Measurements from ENCODE around the gene CSMD2. TPM values are rescaled to one million over a fixed set of nuclear protein-coding genes. Genes with fewer than 3 reads are reported as not detected.

The CSMD2 gene
- total RNA-seq, 1 donor from 2014 or later: under 0.01 TPM

DNA sequence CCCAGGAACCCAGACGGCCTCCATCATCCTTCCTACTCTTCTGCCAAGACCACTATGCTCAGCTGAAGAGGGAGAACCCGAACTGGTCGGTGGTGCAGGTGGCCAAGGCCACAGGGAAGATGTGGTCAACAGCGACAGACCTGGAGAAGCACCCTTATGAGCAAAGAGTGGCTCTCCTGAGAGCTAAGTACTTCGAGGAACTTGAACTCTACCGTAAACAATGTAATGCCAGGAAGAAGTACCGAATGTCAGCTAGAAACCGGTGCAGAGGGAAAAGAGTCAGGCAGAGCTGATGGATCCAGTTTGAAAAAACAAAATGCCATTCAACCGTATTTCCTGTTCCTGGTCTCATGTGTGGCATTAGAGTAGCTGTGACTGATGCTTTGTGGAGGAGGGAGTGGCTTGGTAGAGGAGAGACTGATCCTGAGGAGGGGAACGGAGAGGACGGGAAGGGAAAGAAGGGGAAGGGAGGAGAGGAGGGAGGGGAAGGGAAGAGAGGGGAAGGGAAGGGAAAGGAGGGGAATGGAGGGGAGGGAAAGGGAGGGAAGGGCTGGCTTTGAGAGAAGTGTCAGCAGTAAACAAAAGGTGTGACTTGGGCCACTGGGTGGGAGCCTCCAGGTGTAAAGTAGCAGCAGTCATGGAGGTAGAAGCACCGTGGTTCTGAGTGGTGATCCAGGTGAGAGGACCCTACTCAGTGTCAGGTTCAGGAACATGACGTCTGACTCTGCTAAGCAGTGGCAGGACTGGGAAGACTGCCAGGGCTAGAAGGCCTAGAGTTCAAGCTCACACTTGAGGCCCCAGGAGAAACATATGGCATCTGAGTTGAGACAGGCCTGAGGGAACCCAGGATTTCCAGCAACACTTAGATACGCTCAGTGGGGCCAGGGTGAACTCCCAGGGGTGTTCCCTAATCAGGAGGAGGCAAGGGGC is 300.3 kb downstream of the CSMD2 start:
- DNase-seq (ENCODE audit: low read depth in 2 of 2): no peak

DNA sequence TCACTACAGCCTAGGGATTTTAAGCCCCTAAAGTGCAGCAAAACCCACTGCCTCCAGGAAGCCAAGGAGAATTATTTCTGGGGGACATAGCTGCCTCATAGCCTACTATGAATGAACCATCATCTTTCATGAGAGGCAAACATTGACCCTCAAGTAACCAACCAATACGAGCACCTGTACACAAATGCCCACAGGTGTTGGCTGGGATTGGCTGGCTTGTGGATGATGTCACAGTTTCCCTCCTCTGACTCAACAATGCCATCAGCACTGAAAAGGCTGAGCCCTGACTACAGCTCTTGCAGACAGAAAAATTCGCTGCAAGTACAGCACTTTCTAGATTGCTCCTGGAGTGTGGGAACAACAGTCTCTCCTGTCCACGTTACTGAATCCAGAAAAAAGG is 301.3 kb downstream of the CSMD2 start, which contains the start of gene HMGB4:
HMGB4 (plus strand) TSS at position 301 of the 400 bp plus-strand sequence. CDS start 113 bp downstream, outside the sequence.
- DNase-seq (ENCODE audit: low read depth in 2 of 2): no peak

DNA sequence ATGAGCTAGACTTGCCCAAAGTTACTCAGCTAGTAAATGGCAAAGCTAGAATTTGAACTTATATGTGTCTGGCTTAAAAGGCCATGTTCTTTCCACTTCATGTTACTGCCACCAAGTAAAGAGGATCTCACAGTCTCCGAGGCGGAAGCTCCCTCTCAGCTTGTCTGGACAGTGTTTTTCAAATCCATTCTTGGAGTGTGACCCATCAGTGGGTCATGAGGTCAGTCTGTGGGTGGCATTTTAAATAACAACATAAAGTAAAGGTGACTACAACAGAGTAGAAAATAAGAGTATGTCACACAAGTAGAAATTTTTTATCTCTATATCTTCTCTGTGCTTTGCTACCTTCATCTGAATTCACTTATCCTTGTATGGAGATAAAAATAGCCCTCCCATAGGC is 304.4 kb downstream of the CSMD2 start:
- no peak for DNase-seq (ENCODE audit: low read depth in 2 of 2)

DNA sequence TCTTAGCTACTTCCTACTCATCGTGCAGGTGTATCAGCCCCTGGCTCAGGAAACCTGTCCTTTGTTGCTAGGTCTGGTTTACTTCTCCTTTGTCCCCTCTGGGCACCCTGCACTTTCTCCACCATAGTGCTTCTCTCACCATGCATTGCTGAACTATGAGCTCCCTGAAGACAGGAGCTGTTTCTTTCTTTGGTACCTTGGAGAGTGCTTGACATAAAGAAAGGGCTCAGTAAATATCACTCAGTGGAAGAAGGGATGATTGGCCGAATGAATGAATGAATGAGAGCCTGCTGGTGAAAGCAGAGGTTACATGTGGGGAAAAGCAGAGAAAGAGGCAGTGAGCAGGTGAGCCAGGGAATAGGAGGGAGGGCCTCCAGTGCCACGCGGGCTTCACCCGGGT is 310.9 kb downstream of the CSMD2 start:
- DNase-seq (ENCODE audit: low read depth in 2 of 2): no peak

DNA sequence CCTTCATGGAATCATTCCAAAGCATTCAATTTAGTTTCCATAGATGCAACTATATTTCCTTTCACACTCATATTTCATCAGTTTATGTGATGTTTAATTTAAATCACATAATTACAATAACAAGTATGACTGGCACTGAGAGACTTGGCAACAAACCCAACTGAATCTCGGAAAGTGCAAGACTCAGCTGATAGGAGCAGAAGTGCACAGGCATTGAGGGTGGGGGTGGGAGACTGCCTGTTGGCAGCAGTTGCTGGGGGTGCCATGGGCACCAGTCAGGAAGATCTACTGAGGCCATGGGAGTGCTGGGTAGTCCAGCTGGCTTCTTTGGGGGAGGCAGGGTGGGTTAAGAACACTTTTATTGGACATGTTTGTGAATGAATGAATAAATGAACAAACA is 311.6 kb downstream of the CSMD2 start:
- DNase-seq (ENCODE audit: low read depth in 2 of 2): no peak

DNA sequence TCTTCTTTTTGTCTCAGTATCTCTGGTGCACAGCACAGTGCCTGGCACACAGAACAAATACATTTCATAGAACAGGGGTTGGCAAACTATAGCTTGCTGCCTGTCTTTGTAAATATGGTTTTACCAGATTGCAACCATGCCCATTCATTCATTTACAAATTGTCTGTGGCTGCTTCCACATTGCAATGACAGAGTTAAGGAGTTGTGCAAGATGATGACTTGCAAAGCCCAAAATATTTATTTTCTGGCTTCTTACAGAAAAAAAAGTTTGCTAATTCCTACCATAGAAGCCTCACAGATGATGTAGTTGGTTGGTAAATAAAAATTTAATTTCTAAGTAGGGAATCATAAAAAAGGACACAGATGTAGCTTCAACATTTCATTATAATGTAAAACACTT is 312.3 kb downstream of the CSMD2 start:
- no peak for DNase-seq (ENCODE audit: low read depth in 2 of 2)

DNA sequence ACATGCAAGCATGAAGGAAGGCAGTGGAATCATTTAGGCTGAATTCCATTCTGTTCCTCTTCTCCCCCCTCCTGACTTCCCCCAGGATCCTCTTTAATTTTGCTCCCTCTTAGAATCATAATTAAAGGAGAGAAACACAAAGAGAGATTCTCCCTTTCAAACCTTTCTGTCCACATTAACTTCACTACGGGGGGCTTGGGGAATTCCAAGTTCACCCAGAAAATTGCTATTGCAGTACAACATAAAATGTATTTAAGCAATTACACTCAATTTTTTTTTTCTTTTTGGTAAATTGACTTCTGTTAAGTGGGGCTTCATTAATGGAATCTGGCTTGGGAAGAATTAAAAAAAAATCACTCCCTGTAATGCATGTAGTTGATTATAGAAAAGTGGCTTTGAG is 314.5 kb downstream of the CSMD2 start:
- DNase-seq (ENCODE audit: low read depth in 2 of 2): no peak

DNA sequence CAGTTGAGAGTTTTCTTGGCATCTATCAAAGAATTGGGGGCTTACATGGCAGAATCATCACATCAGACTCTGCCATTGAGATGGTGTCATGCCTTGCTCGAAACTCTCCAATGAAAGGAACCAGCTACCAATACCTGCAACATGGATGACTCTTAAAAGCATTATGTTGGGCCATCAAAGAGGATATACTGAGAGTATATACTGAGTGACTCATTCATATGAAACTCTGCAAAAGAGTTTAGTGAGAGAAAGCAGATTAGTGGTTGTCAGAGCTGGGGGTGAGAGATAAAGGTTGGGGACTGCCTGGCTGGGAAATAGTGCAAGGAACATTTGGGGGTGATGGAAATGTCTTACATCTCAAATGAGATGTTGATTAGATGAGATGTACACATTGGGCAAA is 315.8 kb downstream of the CSMD2 start:
- no peak for DNase-seq (ENCODE audit: low read depth in 2 of 2)

DNA sequence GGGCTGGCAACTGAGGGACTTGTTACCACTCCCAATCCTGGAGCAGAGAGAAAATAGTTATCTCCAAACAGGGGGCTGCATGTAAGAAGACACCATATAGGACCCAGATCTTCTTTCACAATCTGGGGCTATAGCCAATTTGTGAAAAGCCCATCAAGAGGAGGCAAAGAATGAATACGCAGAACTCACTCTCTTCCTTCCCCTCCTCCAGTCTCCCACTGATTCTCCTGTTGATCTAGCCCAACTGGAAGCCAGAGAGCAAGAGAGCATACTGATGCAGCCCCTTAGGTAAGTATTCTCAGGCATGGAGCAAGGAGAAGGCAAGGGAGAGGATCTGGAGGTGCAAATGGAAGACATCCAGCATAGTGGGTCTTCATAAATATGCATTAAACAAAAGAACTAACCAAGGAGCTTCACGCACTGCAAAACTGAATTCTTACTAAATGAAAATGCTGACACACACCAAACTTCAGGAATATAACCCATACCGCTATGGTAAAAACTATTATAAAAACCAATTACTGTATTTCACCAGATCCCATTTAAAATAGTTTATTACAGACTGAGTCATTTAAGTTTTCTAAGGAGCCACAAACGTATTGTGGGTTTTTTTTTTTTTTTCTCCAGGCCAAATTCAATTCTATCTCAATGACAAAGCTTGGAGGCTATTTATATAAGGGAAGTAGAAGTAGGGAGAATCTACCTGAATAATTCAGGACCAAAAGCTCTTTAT is 316.7 kb downstream of the CSMD2 start:
- no peak for DNase-seq (ENCODE audit: low read depth in 2 of 2)

DNA sequence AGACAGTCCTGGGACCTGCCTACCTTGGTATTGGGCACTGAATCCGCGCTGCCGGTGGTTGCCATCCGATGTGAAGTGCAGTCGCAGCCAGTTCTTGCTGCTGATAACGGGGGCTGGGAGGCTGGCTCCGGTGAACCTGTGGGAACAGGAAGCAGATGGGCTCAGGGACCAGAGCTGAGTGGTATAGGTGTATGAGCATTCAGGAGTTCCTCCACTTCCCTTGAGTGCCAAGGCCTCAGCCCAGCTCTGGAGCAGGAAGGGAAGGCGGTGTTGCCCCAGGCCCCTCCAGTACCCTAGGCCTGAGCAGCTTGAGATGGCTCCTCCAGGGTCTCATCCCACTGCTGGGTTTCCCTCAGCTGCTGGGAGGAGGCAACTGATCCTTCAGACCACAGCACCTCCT is 318.2 kb downstream of the CSMD2 start:
- no peak for DNase-seq (ENCODE audit: low read depth in 2 of 2)

DNA sequence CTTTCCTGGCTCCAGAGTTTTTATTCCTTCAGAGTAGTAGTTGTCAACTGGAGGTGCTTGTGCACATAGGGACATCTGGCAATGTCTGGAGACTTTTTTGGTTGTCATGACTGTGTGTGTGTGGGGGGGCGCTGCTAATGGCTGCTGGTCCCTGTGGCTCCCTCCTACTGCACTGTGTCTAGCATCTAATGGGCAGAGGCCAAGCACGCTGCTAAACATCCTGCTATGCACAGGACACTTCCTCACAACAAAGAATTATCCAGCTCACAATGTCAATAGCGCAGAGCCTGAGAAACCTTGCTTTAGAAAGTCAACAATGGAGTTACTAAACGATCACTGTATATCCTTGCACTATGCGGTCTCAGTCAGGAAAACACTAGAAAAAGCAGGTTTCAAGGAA is 320.9 kb downstream of the CSMD2 start:
- DNase-seq (ENCODE audit: low read depth in 2 of 2): no peak

DNA sequence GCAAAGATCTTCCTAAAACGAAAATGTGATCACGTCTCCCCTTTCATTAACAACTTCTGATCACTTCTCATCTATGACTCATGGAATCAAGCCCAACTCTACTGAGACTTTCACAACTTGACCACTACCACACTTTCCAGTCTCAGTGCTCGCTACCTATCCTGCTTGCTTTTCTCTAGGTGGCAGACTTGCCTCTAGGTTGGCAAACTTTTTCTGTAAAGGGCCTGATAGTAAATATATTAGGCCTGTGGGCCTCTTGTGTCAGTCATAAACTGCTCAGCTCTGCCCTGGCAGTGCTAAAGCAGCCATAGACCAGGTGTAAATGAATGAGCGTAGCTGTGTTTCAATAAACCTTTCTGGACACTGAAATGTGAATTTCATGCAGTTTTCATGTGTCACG is 322.7 kb downstream of the CSMD2 start:
- DNase-seq (ENCODE audit: low read depth in 2 of 2): no peak

DNA sequence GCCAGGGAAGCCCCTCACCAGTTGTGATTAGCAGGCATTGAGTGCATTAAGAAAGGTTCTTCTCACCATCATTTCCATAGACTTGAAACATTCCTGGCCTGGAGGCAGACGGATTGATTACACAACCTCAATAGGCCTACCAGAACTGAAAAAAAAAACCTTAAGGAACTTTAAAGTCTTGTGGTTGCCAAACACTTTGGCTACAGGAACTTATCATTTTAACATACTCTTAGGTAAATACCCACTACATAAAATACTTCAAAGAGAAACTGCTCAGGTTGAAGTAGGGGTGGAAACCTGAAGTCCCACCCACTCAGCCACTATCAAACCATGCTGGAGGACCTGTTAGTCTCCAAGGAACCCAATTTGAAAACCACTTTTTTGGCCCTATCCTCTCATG is 323.5 kb downstream of the CSMD2 start:
- DNase-seq (ENCODE audit: low read depth in 2 of 2): no peak

DNA sequence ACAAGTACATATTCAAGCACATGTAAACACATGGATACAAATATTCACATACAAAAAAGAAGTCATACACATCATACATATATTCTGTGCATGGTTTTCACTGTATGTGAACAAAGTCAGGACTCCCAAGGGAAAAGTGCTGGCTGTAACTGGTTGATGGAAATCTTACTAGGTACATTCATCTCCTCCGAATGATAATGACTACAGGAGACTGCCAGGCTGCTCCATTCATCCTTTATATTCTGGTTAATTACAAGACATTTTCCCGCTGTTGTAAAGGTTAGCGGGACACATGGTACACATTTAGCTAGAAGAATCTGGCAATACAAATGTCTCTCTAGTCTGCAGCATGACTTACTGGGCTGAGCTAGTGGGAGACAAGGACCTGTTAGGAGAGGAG is 327.4 kb downstream of the CSMD2 start:
- no peak for DNase-seq (ENCODE audit: low read depth in 2 of 2)

DNA sequence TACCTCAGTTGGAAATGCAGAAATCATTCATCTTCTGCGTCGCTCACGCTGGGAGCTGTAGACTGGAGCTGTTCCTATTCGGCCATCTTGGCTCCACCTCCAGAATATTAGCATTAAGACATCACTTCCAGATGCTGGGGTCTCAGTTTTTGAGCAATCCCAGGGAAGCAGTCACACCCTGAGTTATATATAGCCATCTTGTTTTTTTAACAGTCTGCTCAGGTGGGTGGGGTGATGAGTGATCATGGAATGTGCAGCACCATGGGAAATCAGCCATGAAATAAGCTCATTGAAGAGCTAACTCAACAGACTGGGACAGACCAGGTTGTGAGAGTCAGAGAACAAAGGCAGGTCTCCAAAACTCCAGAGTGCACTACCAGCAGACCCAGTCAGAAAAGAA is 328.1 kb downstream of the CSMD2 start:
- no peak for DNase-seq (ENCODE audit: low read depth in 2 of 2)

DNA sequence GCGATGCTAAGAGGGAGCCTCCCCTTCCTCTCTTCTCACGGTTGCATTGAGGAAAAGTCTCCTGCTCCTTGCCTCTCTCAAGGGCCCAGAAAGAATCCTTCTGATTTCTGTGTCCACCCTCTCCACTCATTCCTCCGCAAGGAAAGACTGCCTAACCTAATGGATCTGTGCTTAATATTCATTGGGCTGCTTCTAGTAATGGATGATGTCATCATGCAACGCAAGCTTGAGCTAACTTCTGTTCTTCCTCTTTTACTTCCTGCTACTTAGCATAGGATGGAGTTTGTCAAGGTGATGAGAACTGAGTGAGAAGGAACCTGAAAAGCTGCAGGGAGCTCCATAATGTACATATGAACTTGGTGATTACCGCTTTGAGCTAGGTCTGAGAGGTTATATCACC is 336.4 kb downstream of the CSMD2 start:
- DNase-seq (ENCODE audit: low read depth in 2 of 2): no peak

DNA sequence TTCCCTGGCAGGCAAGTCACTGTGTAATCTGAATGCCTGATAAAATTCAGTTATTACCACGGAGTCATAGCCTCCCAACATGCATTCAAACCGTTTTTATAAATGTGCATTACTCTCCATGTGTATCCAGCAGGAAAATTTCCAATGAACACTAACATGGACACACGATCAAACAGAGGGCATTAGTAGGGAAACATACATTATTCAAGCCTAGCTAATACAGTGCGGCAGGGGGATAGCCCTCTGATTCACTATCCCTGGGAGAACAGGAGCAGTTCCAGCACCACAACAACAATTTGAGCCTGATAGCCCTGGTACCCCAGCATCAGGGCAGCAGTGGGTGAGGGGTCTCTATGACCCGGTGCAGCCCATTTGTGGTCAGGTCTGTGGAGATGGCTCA is 337.0 kb downstream of the CSMD2 start:
- no peak for DNase-seq (ENCODE audit: low read depth in 2 of 2)

DNA sequence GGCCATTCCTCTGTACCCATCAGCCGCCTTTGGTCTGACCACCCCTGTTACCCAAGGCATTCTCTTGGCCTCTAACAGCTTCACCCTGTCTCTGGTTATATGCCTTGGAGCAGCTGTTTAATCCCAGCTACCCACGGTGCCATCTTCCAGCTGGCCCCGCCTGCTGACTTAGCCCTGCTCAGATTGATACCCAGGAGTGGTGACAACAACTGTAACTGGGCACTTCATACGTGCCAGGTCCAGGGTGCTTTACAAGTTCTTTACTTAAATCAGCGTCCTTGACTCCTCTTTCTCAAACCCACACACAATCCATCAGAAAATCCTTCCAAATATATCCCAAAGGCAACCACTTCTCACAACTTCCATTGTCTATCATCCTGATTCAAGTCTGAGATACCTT is 338.3 kb downstream of the CSMD2 start:
- no peak for DNase-seq (ENCODE audit: low read depth in 2 of 2)

DNA sequence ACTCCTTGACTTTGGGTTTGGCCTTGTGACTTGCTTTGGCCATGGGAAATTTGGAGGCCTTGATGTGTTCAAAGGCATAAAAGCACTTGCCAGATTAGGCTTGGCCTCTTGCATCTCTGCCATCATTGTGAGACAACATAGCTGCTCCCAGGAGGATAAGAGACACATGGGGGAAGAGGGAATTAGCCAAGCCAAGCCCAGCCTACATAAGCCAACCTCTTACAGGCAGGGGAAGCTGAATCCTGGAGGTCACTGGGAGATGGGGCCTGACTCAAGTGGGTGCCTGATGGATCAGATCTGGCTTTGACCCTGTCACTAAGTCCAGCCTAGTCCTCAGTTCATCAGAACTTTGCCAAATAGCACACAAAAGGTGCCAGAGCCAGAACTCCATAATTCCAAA is 338.7 kb downstream of the CSMD2 start:
- DNase-seq (ENCODE audit: low read depth in 2 of 2): no peak

DNA sequence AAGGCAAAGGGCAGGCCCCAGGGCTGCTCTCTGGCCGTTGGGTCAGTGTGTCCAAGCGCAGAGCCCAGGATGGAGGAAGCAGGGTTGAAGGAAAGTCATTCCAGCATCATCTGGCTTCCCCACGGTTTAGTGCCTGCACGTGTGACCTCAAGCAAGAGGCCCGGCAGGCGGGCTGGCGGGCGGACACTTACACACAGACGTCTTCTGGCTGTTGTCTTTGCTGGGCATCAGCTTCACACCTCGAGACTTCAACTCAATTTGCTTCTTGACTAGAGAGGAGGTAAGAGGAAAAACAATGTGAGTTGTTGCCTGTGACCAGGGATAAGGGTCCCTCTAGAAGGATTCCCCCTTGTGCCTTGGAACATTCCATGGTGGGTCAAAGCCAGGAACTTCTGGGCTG is 339.5 kb downstream of the CSMD2 start:
- no peak for DNase-seq (ENCODE audit: low read depth in 2 of 2)

DNA sequence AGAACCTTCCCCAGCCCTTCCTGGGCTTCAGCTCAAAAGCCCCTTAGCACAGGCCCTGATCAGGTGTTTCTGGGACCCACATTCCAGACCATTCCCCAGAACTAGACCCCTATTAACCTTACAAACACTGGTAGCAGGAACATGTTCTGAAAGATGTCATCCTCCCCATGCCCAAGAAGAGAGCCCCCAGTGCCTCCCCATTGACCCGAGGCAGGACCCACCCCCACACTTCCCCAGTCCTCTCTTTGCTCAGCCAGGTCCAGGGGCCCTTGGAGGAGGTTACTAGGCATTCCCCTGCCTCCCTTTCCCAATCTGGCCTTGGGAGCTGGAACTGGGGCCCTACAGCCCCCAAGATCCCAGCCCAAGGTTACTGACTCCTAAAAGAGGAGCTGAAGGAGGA is 340.1 kb downstream of the CSMD2 start:
- DNase-seq (ENCODE audit: low read depth in 2 of 2): no peak

DNA sequence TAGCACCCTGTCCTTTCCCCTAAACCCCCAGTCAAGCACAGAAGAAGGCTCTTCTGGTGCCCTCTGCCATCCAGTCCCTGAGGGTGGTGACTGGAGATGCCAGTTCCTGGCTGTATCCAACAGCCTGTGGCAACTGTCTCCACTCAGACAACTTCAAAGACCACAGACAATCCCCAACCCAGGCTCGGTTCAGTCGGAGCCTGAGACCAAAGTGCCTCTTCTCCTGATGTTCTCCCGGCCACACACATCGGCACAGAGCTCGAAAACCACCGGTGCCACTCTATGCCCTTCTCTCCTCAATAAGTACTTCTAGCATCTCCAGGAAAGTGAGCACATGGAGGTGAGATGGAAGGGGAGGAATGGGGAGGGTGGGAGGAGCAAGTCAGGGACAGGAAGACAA is 340.7 kb downstream of the CSMD2 start:
- DNase-seq (ENCODE audit: low read depth in 2 of 2): no peak

DNA sequence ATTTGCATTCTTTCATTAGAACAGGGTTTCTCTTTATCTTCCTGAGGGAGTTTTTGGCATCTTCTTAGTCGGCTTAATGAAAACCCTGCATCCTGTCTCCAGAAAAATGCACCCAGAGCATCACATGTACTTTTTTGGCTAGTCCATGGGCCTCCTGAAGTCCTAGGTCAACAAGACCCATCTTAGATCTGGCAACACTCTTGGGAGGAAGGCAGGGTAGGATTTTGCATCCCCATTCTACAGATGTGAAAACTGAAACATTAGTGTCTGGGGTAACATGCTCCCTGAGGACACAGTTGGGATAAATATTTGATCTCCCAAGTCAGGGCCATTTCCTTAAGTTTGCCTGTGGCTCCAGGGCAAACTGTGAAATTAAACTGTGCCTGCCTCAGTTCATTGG is 341.2 kb downstream of the CSMD2 start:
- DNase-seq (ENCODE audit: low read depth in 2 of 2): no peak
